DND-41 (cell line): ENCODE measurements around the gene PRR29.
A peak's percentile ranks its signal among the peaks of the same experiment; 100 is the strongest.

ENCODE experiments used
- ATAC-seq: fragments of 200-7000 bp; cut with Tn5 transposase; 3 replicates; pipeline ENCODE4 v1.9.1; 2021; ENCODE audit warnings: low read depth; ENCODE audit not compliant: insufficient read depth
- DNase-seq: peaks from one replicate; pipeline ENCODE4 v3.0.0-alpha.2; 2020
- H2AFZ ChIP-seq: 2 replicates; pipeline ENCODE4 v1.6.0; 2012; ENCODE audit warnings: low read depth, low read length
- H3K27ac ChIP-seq: 2 replicates; pipeline ENCODE4 v1.5.1; 2012; ENCODE audit warnings: low read length, inconsistent platforms
- H3K27me3 ChIP-seq: fragments of 200-600 bp; sonication (generic); 2 replicates; pipeline ENCODE4 v1.6.0; 2012; ENCODE audit warnings: low read length, mild to moderate bottlenecking, inconsistent platforms; ENCODE audit not compliant: insufficient read depth, poor library complexity
- H3K36me3 ChIP-seq: 2 replicates; pipeline ENCODE4 v1.5.1; 2012; ENCODE audit warnings: low read length, inconsistent platforms; ENCODE audit not compliant: insufficient read depth
- H3K4me1 ChIP-seq: 2 replicates; pipeline ENCODE4 v1.5.1; 2012; ENCODE audit warnings: mild to moderate bottlenecking, low read length; ENCODE audit not compliant: insufficient read depth
- H3K4me2 ChIP-seq: 2 replicates; pipeline ENCODE4 v1.6.0; 2012; ENCODE audit warnings: mild to moderate bottlenecking, moderate library complexity, low read length, inconsistent platforms; ENCODE audit not compliant: insufficient read depth
- H3K4me3 ChIP-seq, 2 experiments: fragments of 200-600 bp in 1 of 2; shearing (Covaris generic) in 1 of 2; 2 replicates each; pipeline ENCODE4 v1.5.1; 2012 to 2016; ENCODE audit warnings: inconsistent platforms in 2 of 2, low read length in 2 of 2, mild to moderate bottlenecking in 2 of 2, low read depth in 1 of 2, moderate library complexity in 1 of 2
- H3K79me2 ChIP-seq: 2 replicates; pipeline ENCODE4 v1.6.0; 2012; ENCODE audit warnings: low read length, inconsistent platforms; ENCODE audit not compliant: insufficient read depth
- H3K9ac ChIP-seq: 2 replicates; pipeline ENCODE4 v1.6.0; 2012; ENCODE audit warnings: low read depth, mild to moderate bottlenecking, inconsistent platforms, low read length, moderate library complexity
- H3K9me3 ChIP-seq: 2 replicates; pipeline ENCODE4 v1.5.1; 2012; ENCODE audit warnings: low read length, moderate library complexity, mild to moderate bottlenecking, inconsistent platforms; ENCODE audit not compliant: insufficient read depth, severe bottlenecking
- H4K20me1 ChIP-seq: 2 replicates; pipeline ENCODE4 v1.6.0; 2012; ENCODE audit warnings: low read length; ENCODE audit not compliant: insufficient read depth
- CTCF ChIP-seq: IDR thresholded peaks from 2 replicates; pipeline ENCODE4 v1.5.1; 2012; ENCODE audit warnings: borderline replicate concordance, low read length, moderate library complexity, mild to moderate bottlenecking; ENCODE audit not compliant: poor library complexity, severe bottlenecking; ENCODE audit errors: extremely low read depth
- EZH2 ChIP-seq: IDR thresholded peaks from 3 replicates; pipeline ENCODE4 v1.6.1; 2012; ENCODE audit warnings: borderline replicate concordance, low read depth, mild to moderate bottlenecking, moderate library complexity, low read length, inconsistent platforms; ENCODE audit not compliant: severe bottlenecking

The PRR29 gene

GRCh38 chr17:64051153-64051552, 53.0 kb downstream of the PRR29 start:
- H3K9ac ChIP-seq: no peak overlapping the region
- no peak overlapping the region for H3K4me2 ChIP-seq
- DNase-seq (no peak), ATAC-seq (peak; percentile 80)
- H4K20me1 ChIP-seq: no peaks in the 10 kb centered on the region
- H3K27ac ChIP-seq: peak overlapping the region; percentile 36; the same call in 1 of the 2 replicates
- no peaks in the 10 kb centered on the region for H3K27me3 ChIP-seq
- no peak overlapping the region for H3K4me3 ChIP-seq
- no peaks in the 10 kb centered on the region for H3K79me2 ChIP-seq
- TF ChIP-seq CTCF: no peak
- TF ChIP-seq EZH2: no peak
- peaks cover 33% of the 10 kb centered on the region for H3K36me3 ChIP-seq
- H3K4me1 ChIP-seq: peaks cover 20% of the 10 kb centered on the region
- no peaks in the 10 kb centered on the region for H3K9me3 ChIP-seq
- no peak overlapping the region for H2AFZ ChIP-seq

DNA sequence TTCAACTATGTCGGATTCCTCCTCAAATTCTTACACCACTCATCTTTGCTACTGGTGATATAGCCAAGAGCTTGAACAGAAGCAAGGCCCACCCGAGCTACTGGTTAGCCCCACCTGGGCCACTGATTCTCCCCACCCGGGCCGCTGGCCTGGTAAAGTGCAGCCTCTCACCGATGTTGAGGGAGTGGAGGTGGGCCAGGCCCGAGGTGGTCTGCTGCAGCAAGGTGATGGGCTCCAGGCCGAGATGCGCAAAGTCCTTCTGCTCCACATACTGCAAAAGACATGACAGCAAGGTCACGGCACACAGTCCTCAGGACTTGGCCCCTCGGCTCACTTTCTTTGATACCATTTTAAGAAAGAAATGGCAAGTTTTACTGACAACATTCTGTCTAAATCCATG, 55.0 kb downstream of the PRR29 start:
- H3K9me3 ChIP-seq: no peaks in the 10 kb centered on the region
- H2AFZ ChIP-seq: no peak overlapping the region
- H3K27me3 ChIP-seq: no peaks in the 10 kb centered on the region
- no peak overlapping the region for H3K27ac ChIP-seq
- no peak overlapping the region for H3K9ac ChIP-seq
- peaks cover 20% of the 10 kb centered on the region for H3K4me1 ChIP-seq
- peaks cover 38% of the 10 kb centered on the region for H3K36me3 ChIP-seq
- H3K79me2 ChIP-seq: no peaks in the 10 kb centered on the region
- H3K4me2 ChIP-seq: no peak overlapping the region
- no peaks in the 10 kb centered on the region for H4K20me1 ChIP-seq
- no peak for ATAC-seq
- no peak for TF ChIP-seq CTCF
- no peak for TF ChIP-seq EZH2
- no peak overlapping the region for H3K4me3 ChIP-seq
- DNase-seq: no peak
